Sigmoid colon (tissue), 7 donors: ENCODE measurements around the gene ALS2. TPM values are rescaled to one million over a fixed set of nuclear protein-coding genes. Genes with fewer than 3 reads are reported as not detected.

Source experiments
- DNase-seq: peaks from one replicate; pipeline ENCODE4 v3.0.0-alpha.2; 2019
- H3K27ac ChIP-seq, 4 donors: fragments of 200-600 bp; sonication (generic); one replicate each; pipeline ENCODE4 v1.5.1; 2016 to 2019; ENCODE audit warnings: mild to moderate bottlenecking in 1 of 4
- H3K27me3 ChIP-seq, 3 donors: fragments of 200-600 bp; sonication (generic); one replicate each; pipeline ENCODE4 v1.5.1; 2019; ENCODE audit warnings: mild to moderate bottlenecking in 1 of 3
- H3K36me3 ChIP-seq, 4 donors: fragments of 200-600 bp; sonication (generic); one replicate each; pipeline ENCODE4 v1.5.1; 2016 to 2019
- H3K4me1 ChIP-seq, 4 donors: fragments of 200-600 bp; sonication (generic); one replicate each; pipeline ENCODE4 v1.5.1; 2017 to 2019
- H3K4me3 ChIP-seq, 4 donors: fragments of 200-600 bp; sonication (generic); one replicate each; pipeline ENCODE4 v1.5.1; 2017 to 2019; ENCODE audit warnings: mild to moderate bottlenecking in 2 of 4, moderate library complexity in 1 of 4
- H3K9me3 ChIP-seq, 4 donors: fragments of 200-600 bp in 3 of 4; sonication (generic) in 3 of 4; one replicate each; pipeline versions ENCODE4 v1.5.1 to v1.6.1; 2013 to 2019
- CTCF ChIP-seq, 4 experiments: fragments of 450-650 bp in 3 of 4; fragments of 200-600 bp in 1 of 4; IDR thresholded peaks; one replicate each; pipeline ENCODE4 v1.5.1; 2016 to 2019; ENCODE audit warnings: antibody characterized with exemption in 4 of 4, mild to moderate bottlenecking in 3 of 4, moderate library complexity in 2 of 4
- EP300 ChIP-seq, 4 donors: sonication (generic); formaldehyde crosslinking; IDR thresholded peaks; one replicate each; pipeline ENCODE4 v1.6.1; 2017; ENCODE audit warnings: antibody characterized with exemption in 4 of 4
- POLR2A ChIP-seq, 2 donors: fragments of 450-650 bp; IDR thresholded peaks; one replicate each; pipeline ENCODE4 v1.6.1; 2016; ENCODE audit warnings: antibody characterized with exemption in 2 of 2, mild to moderate bottlenecking in 2 of 2, moderate library complexity in 2 of 2
- POLR2AphosphoS5 ChIP-seq, 4 donors: sonication (generic); formaldehyde crosslinking; IDR thresholded peaks; one replicate each; pipeline ENCODE4 v1.6.1; 2017; ENCODE audit warnings: antibody characterized with exemption in 4 of 4
- WGBS, 2 donors: extraction: QIAGEN DNeasy Blood & Tissue Kit; methylation state at CpG; one replicate each; pipeline ENCODE4 v1.1.7; 2013; 5-methylcytosine and 5-hydroxymethylcytosine counted together
- intact Hi-C: fragments of 100-400 bp; cut with DNase I; formaldehyde crosslinking; loops from one replicate; pipeline ENCODE4 v1.15.1; 2023
- polyA plus RNA-seq, 3 donors: library from polyadenylated mRNA; stranded (reverse); fragments of 200-250 nt; gene quantifications; one replicate each; pipeline ENCODE4 v1.2.3, GENCODE V29; 2013
- small RNA-seq, 3 donors: library from RNA; depleted of rRNA; stranded (forward); fragments of <200 nt; gene quantifications; one replicate each; pipeline ENCODE3, GENCODE V24; 2016
- total RNA-seq, 4 donors: library from RNA; depleted of rRNA; stranded (reverse); fragments of >200 nt; gene quantifications; one replicate each; pipeline ENCODE4 v1.1.0, GENCODE V29; 2016
- donor health status: healthy with polysubstance abuse.
- donor health status: Bipolar disorder and iron deficiency.
- donor health status: healthy.

ALS2 gene
- total and polyA plus RNA-seq, 7 donors: 3.0 to 20.9 (median 17.4) TPM

GRCh38 chr2:201656740-201657139, 124.0 kb downstream of the ALS2 start:
- no peaks in the 10 kb centered on the region for H3K36me3 ChIP-seq
- no peak overlapping the region for H3K4me3 ChIP-seq
- H3K4me1 ChIP-seq: peaks cover 0 to 3% (median 0%) of the 10 kb centered on the region in 4 donors
- no peak overlapping the region for H3K27ac ChIP-seq
- intact Hi-C loops: no loop called here
- DNase-seq: no peak
- TF ChIP-seq CTCF (IDR thresholded peaks at IDR 0.05) (no peak), POLR2AphosphoS5 (IDR thresholded peaks at IDR 0.05) (no peak), EP300 (IDR thresholded peaks at IDR 0.05) (no peak), POLR2A (IDR thresholded peaks at IDR 0.05) (no peak)
- 89% methylated on average over 5 of the region's 5 CpGs for WGBS, 2 donors
- no peaks in the 10 kb centered on the region for H3K9me3 ChIP-seq
- H3K27me3 ChIP-seq: no peaks in the 10 kb centered on the region

GRCh38 chr2:201656102-201656501, 124.6 kb downstream of the ALS2 start:
- peaks cover 0 to 3% (median 0%) of the 10 kb centered on the region in 4 donors for H3K4me1 ChIP-seq
- no peaks in the 10 kb centered on the region for H3K36me3 ChIP-seq
- intact Hi-C loops: no loop called here
- H3K4me3 ChIP-seq: no peak overlapping the region
- no peak for DNase-seq
- H3K9me3 ChIP-seq: no peaks in the 10 kb centered on the region
- no peak for TF ChIP-seq POLR2A (IDR thresholded peaks at IDR 0.05)
- TF ChIP-seq POLR2AphosphoS5 (IDR thresholded peaks at IDR 0.05): no peak
- no peak for TF ChIP-seq EP300 (IDR thresholded peaks at IDR 0.05)
- no peaks in the 10 kb centered on the region for H3K27me3 ChIP-seq
- 90 to 94% methylated on average over 11 of the region's 11 CpGs for WGBS, 2 donors
- no peak overlapping the region for H3K27ac ChIP-seq

- Histone ChIP-seq H3K27me3 (no peaks in the 10 kb centered on the region), H3K36me3 (no peaks in the 10 kb centered on the region), H3K4me3 (no peak overlapping the region), H3K27ac (no peak overlapping the region), H3K4me1 (peaks cover 0 to 3% (median 0%) of the 10 kb centered on the region in 4 donors), H3K9me3 (no peaks in the 10 kb centered on the region)
- intact Hi-C loops: no loop called here
- no peak for DNase-seq
- TF ChIP-seq POLR2A (IDR thresholded peaks at IDR 0.05): no peak
- TF ChIP-seq CTCF (IDR thresholded peaks at IDR 0.05): no peak
- WGBS, 2 donors: 85 to 91% methylated on average over 5 of the region's 5 CpGs
Measured at GRCh38 chr2:201654616-201655384, 125.9 kb downstream of the ALS2 start.

- no peak overlapping the region for H3K4me3 ChIP-seq
- DNase-seq: no peak
- intact Hi-C loops: no loop called here
- peak overlapping the region in 3 of 4 donors; percentile 3 to 50 (median 34) for H3K27ac ChIP-seq
- H3K27me3 ChIP-seq: no peaks in the 10 kb centered on the region
- peaks cover 0 to 3% (median 0%) of the 10 kb centered on the region in 4 donors for H3K4me1 ChIP-seq
- TF ChIP-seq CTCF (IDR thresholded peaks at IDR 0.05) (no peak), POLR2AphosphoS5 (IDR thresholded peaks at IDR 0.05) (no peak), POLR2A (IDR thresholded peaks at IDR 0.05) (no peak), EP300 (IDR thresholded peaks at IDR 0.05) (no peak)
- no peaks in the 10 kb centered on the region for H3K36me3 ChIP-seq
- WGBS, 2 donors: 78 to 85% methylated on average over 6 of the region's 6 CpGs
- no peaks in the 10 kb centered on the region for H3K9me3 ChIP-seq
Measured at GRCh38 chr2:201653221-201653620, 127.5 kb downstream of the ALS2 start.

Small RNA genes within 50 kb of the gene (small RNA-seq; reads per million reads assigned to genes)
- gene RF00019: 0 reads per million in 3 donors
- gene UBE2V1P11: 0 reads per million in 3 donors

Other genes with a start within 250 kb of the ALS2 start
- gene TMEM237, start 137.4 kb downstream of the ALS2 start, total RNA-seq: 10 to 100 TPM; 17.5 to 21.4 (median 20.8) TPM
- gene TMEM237, start 137.4 kb downstream of the ALS2 start, polyA plus RNA-seq: 1 to 10 TPM; 3.0 to 6.2 (median 3.6) TPM
- under 1 TPM in 1 of 4 donors, not detected in 3; 0.36 TPM for gene MPP4, start 82.3 kb downstream of the ALS2 start, total RNA-seq
- gene MPP4, start 82.3 kb downstream of the ALS2 start, polyA plus RNA-seq: under 1 TPM in 1 of 3 donors, not detected in 2; 0.06 TPM
- gene CDK15, start 25.6 kb upstream of the ALS2 start, total RNA-seq: under 1 TPM; 0.28 to 0.81 (median 0.60) TPM
- gene CDK15, start 25.6 kb upstream of the ALS2 start, polyA plus RNA-seq: under 1 TPM in 2 of 3 donors, not detected in 1; 0.12 to 0.60 TPM